HepG2 (cell line): ENCODE data around the gene ADAMTS13. TPM values are rescaled to one million over a fixed set of nuclear protein-coding genes. Genes with fewer than 3 reads are reported as not detected.

Source experiments
- CSRNP2 ChIP-seq: sonication (generic); formaldehyde crosslinking; conservative IDR thresholded peaks from 2 replicates; pipeline ENCODE4 v1.8.0; 2022; ENCODE audit warnings: low read depth, missing genetic modification reagents
- ELF3 ChIP-seq: IDR thresholded peaks from 2 replicates; pipeline ENCODE4 v1.6.1; 2016; ENCODE audit warnings: missing genetic modification reagents, missing compliant biosample characterization
- HOXA5 ChIP-seq: sonication (generic); formaldehyde crosslinking; IDR thresholded peaks from 2 replicates; pipeline ENCODE4 v1.4.0; 2020; ENCODE audit warnings: missing genetic modification reagents
- JDP2 ChIP-seq: sonication (generic); formaldehyde crosslinking; IDR thresholded peaks from 2 replicates; pipeline ENCODE4 v1.8.1; 2022; ENCODE audit warnings: missing genetic modification reagents, borderline replicate concordance
- MTA1 ChIP-seq: sonication (generic); formaldehyde crosslinking; IDR thresholded peaks from 2 replicates; pipeline ENCODE4 v1.4.0; 2020; ENCODE audit warnings: missing genetic modification reagents, mild to moderate bottlenecking, borderline replicate concordance
- NFE2L1 ChIP-seq: sonication (generic); formaldehyde crosslinking; IDR thresholded peaks from 2 replicates; pipeline ENCODE4 v1.4.0; 2020; ENCODE audit warnings: missing genetic modification reagents, mild to moderate bottlenecking, borderline replicate concordance
- NFKB2 ChIP-seq: sonication (generic); formaldehyde crosslinking; IDR thresholded peaks from 2 replicates; pipeline ENCODE4 v1.4.0; 2020; ENCODE audit warnings: missing genetic modification reagents, borderline replicate concordance
- SMARCE1 ChIP-seq: fragments of 450-650 bp; IDR thresholded peaks from 2 replicates; pipeline ENCODE4 v1.6.1; 2017; ENCODE audit warnings: borderline replicate concordance
- SP2 ChIP-seq: sonication (generic); formaldehyde crosslinking; IDR thresholded peaks from 2 replicates; pipeline ENCODE4 v1.5.1; 2020; ENCODE audit warnings: mild to moderate bottlenecking, missing genetic modification reagents
- TAF15 ChIP-seq: fragments of 200-400 bp; formaldehyde crosslinking; IDR thresholded peaks from one replicate; pipeline ENCODE4 v1.6.1; 2018; ENCODE audit warnings: mild to moderate bottlenecking, low read depth, low read length; ENCODE audit not compliant: poor library complexity, severe bottlenecking
- XRCC5 ChIP-seq: fragments of 200-400 bp; formaldehyde crosslinking; optimal IDR thresholded peaks from 2 replicates; pipeline ENCODE3; 2017; ENCODE audit warnings: mild to moderate bottlenecking, low read length
- ZBTB8A ChIP-seq: sonication (generic); formaldehyde crosslinking; IDR thresholded peaks from 2 replicates; pipeline ENCODE4 v1.4.0; 2020; ENCODE audit warnings: mild to moderate bottlenecking, low read depth, missing genetic modification reagents, borderline replicate concordance
- ZEB1 ChIP-seq: IDR thresholded peaks from 2 replicates; pipeline ENCODE4 v1.6.1; 2012; ENCODE audit warnings: mild to moderate bottlenecking, low read depth, inconsistent platforms; ENCODE audit not compliant: insufficient replicate concordance
- ZKSCAN5 ChIP-seq: sonication (generic); formaldehyde crosslinking; IDR thresholded peaks from 2 replicates; pipeline ENCODE4 v1.5.1; 2020; ENCODE audit warnings: mild to moderate bottlenecking, missing genetic modification reagents
- ZNF205 ChIP-seq: IDR thresholded peaks from 2 replicates; pipeline ENCODE4 v1.6.1; 2018; ENCODE audit warnings: missing biosample characterization, missing genetic modification reagents
- ZNF468 ChIP-seq: sonication (generic); formaldehyde crosslinking; IDR thresholded peaks from 2 replicates; pipeline ENCODE4 v1.8.0; 2022; ENCODE audit warnings: mild to moderate bottlenecking, moderate library complexity, missing genetic modification reagents
- ZNF549 ChIP-seq: sonication (generic); formaldehyde crosslinking; IDR thresholded peaks from 2 replicates; pipeline ENCODE4 v1.5.0; 2020; ENCODE audit warnings: missing genetic modification reagents
- ZNF556 ChIP-seq: sonication (generic); formaldehyde crosslinking; IDR thresholded peaks from 2 replicates; pipeline ENCODE4 v1.4.0; 2020; ENCODE audit warnings: mild to moderate bottlenecking, missing genetic modification reagents, borderline replicate concordance
- ZNF629 ChIP-seq: sonication (generic); formaldehyde crosslinking; conservative IDR thresholded peaks from 2 replicates; pipeline ENCODE4 v1.5.0; 2020; ENCODE audit warnings: missing genetic modification reagents
- ZNF652 ChIP-seq: IDR thresholded peaks from 2 replicates; pipeline ENCODE4 v1.6.1; 2016; ENCODE audit warnings: low read depth, borderline replicate concordance
- ZNF7 ChIP-seq: IDR thresholded peaks from 2 replicates; pipeline ENCODE4 v1.6.1; 2016; ENCODE audit warnings: missing biosample characterization, missing genetic modification reagents
- ZNF746 ChIP-seq: sonication (generic); formaldehyde crosslinking; IDR thresholded peaks from 2 replicates; pipeline ENCODE4 v1.8.0; 2022; ENCODE audit warnings: mild to moderate bottlenecking, missing genetic modification reagents
- polyA plus RNA-seq, 8 experiments: library from polyadenylated mRNA; depleted of rRNA in 3 of 8; stranded (reverse) in 7 of 8; unstranded in 1 of 8; fragments of >200 nt; fragmentation: Illumina TruSeq in 4 of 8; extraction: Trizol in 4 of 8; gene quantifications; 2 replicates each; pipeline versions ENCODE4 v1.2.1 to v1.2.3, GENCODE V29; 2011 to 2016; ENCODE audit warnings: low read depth in 4 of 8, missing spikeins in 1 of 8, mixed read lengths in 1 of 8; ENCODE audit not compliant: insufficient read depth in 1 of 8
- total RNA-seq, 5 experiments: library from RNA; depleted of rRNA; stranded (reverse); fragments of >200 nt; fragmentation: Illumina TruSeq; extraction: Trizol; gene quantifications; 2 replicates each; pipeline ENCODE4 v1.2.3, GENCODE V29; 2016; ENCODE audit warnings: low read depth in 1 of 5
- TF ChIP-seq, protein P1 (sequence below): sonication (generic); formaldehyde crosslinking; IDR thresholded peaks from 2 replicates; pipeline ENCODE4 v1.8.1; 2023; ENCODE audit warnings: mild to moderate bottlenecking, missing genetic modification reagents
- TF ChIP-seq, protein P2 (sequence below): sonication (generic); formaldehyde crosslinking; IDR thresholded peaks from 2 replicates; pipeline ENCODE4 v1.4.0; 2020; ENCODE audit warnings: missing genetic modification reagents

ADAMTS13 gene
- total and polyA plus RNA-seq, 2 of the 13 experiments (the other 11 are each of a cell fraction or from before 2014, with no cell fraction given), result 0.91 to 4.5 TPM

DNA sequence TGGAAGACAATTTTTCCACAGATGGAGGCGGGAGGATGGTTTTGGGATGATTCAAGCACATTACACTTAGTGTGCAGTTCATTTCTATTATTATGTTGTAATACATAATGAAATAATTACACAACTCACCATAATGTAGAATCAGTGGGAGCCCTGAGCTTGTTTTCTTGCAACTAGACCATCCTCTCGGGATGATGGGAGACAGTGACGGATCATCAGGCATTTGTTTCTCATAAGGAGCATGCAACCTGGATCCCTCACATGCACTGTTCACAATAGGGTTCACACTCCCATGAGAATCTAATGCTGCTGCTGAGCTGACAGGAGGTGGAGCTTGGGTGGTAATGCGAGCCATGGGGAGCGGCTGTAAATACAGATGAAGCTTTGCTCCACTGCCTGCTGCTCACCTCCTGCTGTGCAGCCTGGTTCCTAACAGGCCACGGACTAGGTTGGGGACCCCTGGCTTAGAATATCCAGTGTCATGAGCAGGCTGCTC lies 44.4 kb upstream of the ADAMTS13 start (continued):
- TF ChIP-seq, protein P1, sequence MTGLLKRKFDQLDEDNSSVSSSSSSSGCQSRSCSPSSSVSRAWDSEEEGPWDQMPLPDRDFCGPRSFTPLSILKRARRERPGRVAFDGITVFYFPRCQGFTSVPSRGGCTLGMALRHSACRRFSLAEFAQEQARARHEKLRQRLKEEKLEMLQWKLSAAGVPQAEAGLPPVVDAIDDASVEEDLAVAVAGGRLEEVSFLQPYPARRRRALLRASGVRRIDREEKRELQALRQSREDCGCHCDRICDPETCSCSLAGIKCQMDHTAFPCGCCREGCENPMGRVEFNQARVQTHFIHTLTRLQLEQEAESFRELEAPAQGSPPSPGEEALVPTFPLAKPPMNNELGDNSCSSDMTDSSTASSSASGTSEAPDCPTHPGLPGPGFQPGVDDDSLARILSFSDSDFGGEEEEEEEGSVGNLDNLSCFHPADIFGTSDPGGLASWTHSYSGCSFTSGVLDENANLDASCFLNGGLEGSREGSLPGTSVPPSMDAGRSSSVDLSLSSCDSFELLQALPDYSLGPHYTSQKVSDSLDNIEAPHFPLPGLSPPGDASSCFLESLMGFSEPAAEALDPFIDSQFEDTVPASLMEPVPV (CRISPR knock-in tag), result no peak
- no peak for TF ChIP-seq ZNF549
- no peak for TF ChIP-seq CSRNP2 (CRISPR knock-in tag)
- TF ChIP-seq, protein P2, sequence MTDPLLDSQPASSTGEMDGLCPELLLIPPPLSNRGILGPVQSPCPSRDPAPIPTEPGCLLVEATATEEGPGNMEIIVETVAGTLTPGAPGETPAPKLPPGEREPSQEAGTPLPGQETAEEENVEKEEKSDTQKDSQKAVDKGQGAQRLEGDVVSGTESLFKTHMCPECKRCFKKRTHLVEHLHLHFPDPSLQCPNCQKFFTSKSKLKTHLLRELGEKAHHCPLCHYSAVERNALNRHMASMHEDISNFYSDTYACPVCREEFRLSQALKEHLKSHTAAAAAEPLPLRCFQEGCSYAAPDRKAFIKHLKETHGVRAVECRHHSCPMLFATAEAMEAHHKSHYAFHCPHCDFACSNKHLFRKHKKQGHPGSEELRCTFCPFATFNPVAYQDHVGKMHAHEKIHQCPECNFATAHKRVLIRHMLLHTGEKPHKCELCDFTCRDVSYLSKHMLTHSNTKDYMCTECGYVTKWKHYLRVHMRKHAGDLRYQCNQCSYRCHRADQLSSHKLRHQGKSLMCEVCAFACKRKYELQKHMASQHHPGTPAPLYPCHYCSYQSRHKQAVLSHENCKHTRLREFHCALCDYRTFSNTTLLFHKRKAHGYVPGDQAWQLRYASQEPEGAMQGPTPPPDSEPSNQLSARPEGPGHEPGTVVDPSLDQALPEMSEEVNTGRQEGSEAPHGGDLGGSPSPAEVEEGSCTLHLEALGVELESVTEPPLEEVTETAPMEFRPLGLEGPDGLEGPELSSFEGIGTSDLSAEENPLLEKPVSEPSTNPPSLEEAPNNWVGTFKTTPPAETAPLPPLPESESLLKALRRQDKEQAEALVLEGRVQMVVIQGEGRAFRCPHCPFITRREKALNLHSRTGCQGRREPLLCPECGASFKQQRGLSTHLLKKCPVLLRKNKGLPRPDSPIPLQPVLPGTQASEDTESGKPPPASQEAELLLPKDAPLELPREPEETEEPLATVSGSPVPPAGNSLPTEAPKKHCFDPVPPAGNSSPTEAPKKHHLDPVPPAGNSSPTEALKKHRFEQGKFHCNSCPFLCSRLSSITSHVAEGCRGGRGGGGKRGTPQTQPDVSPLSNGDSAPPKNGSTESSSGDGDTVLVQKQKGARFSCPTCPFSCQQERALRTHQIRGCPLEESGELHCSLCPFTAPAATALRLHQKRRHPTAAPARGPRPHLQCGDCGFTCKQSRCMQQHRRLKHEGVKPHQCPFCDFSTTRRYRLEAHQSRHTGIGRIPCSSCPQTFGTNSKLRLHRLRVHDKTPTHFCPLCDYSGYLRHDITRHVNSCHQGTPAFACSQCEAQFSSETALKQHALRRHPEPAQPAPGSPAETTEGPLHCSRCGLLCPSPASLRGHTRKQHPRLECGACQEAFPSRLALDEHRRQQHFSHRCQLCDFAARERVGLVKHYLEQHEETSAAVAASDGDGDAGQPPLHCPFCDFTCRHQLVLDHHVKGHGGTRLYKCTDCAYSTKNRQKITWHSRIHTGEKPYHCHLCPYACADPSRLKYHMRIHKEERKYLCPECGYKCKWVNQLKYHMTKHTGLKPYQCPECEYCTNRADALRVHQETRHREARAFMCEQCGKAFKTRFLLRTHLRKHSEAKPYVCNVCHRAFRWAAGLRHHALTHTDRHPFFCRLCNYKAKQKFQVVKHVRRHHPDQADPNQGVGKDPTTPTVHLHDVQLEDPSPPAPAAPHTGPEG, result no peak
- TF ChIP-seq NFKB2 (CRISPR knock-in tag), result no peak
- no peak for TF ChIP-seq SP2 (CRISPR knock-in tag)
- no peak for TF ChIP-seq XRCC5
- TF ChIP-seq ZNF629 (CRISPR knock-in tag), result no peak
- no peak for TF ChIP-seq MTA1 (CRISPR knock-in tag)
- TF ChIP-seq ZBTB8A (CRISPR knock-in tag), result no peak
- TF ChIP-seq ZNF468 (CRISPR knock-in tag), result no peak
- TF ChIP-seq JDP2 (CRISPR knock-in tag), result no peak
- TF ChIP-seq ZNF205, result no peak
- TF ChIP-seq NFE2L1, result no peak
- peak; percentile 37; the same call in 1 of the 2 replicates for TF ChIP-seq ELF3
- TF ChIP-seq ZNF7 (CRISPR knock-in tag), result no peak
- no peak for TF ChIP-seq ZEB1
- no peak for TF ChIP-seq ZNF652 (CRISPR knock-in tag)
- TF ChIP-seq ZNF746 (CRISPR knock-in tag), result no peak
- TF ChIP-seq ZKSCAN5 (CRISPR knock-in tag), result peak; percentile 61; the same call in 1 of the 2 replicates
- TF ChIP-seq SMARCE1, result no peak
- no peak for TF ChIP-seq HOXA5 (CRISPR knock-in tag)
- TF ChIP-seq ZNF556, result no peak
- no peak for TF ChIP-seq TAF15
